ENCODE measurements around the gene OGFOD2.

OGFOD2 gene

GRCh38 chr12:122951406-122951805, 23.6 kb upstream of the OGFOD2 start:
- no peak overlapping the region for H3K4me3 ChIP-seq (ENCODE audit: low read depth, low read length, poor library complexity, severe bottlenecking)
- H3K4me1 ChIP-seq (ENCODE audit: insufficient read depth, low read length, severe bottlenecking), result no peaks in the 10 kb centered on the region
- no peak overlapping the region for H3K9ac ChIP-seq (ENCODE audit: low read length)
- H3K9me2 ChIP-seq (ENCODE audit: low read depth, low read length), result no peaks in the 10 kb centered on the region
- peaks cover 6% of the 10 kb centered on the region; the same call in 1 of the 2 replicates for H3K27me3 ChIP-seq (ENCODE audit: insufficient read depth, low read length)
- H3K27ac ChIP-seq (ENCODE audit: low read depth, low read length, poor library complexity, severe bottlenecking), result no peak overlapping the region
- H3K4me2 ChIP-seq (ENCODE audit: low read length), result no peak overlapping the region
- H3K9me3 ChIP-seq (ENCODE audit: low read length), result no peaks in the 10 kb centered on the region
- no peak overlapping the region for H2AFZ ChIP-seq (ENCODE audit: low read length)
- H3K36me3 ChIP-seq (ENCODE audit: insufficient read depth, low read length), result no peaks in the 10 kb centered on the region
- H3F3A ChIP-seq (ENCODE audit: insufficient read depth, low read length), result no peaks in the 10 kb centered on the region
- H3K79me2 ChIP-seq (ENCODE audit: insufficient read depth, low read length), result no peaks in the 10 kb centered on the region
- no peaks in the 10 kb centered on the region for H4K20me1 ChIP-seq (ENCODE audit: insufficient read depth, low read length)
- TF ChIP-seq EZH2 (IDR thresholded peaks at IDR 0.05; ENCODE audit: borderline replicate concordance, low read length), result no peak
- no peak for TF ChIP-seq CTCF (IDR thresholded peaks at IDR 0.05; ENCODE audit: low read length)

GRCh38 chr12:122951979-122952892, 22.8 kb upstream of the OGFOD2 start:
- Histone ChIP-seq H3K79me2 (ENCODE audit: insufficient read depth, low read length) (no peaks in the 10 kb centered on the region), H3K9me2 (ENCODE audit: low read depth, low read length) (no peaks in the 10 kb centered on the region), H3K27me3 (ENCODE audit: insufficient read depth, low read length) (peaks cover 6% of the 10 kb centered on the region; the same call in 1 of the 2 replicates), H3K4me3 (ENCODE audit: low read depth, low read length, poor library complexity, severe bottlenecking) (no peak overlapping the region), H3K36me3 (ENCODE audit: insufficient read depth, low read length) (no peaks in the 10 kb centered on the region), H3K9me3 (ENCODE audit: low read length) (no peaks in the 10 kb centered on the region), H3K27ac (ENCODE audit: low read depth, low read length, poor library complexity, severe bottlenecking) (no peak overlapping the region), H3F3A (ENCODE audit: insufficient read depth, low read length) (no peaks in the 10 kb centered on the region), H3K4me1 (ENCODE audit: insufficient read depth, low read length, severe bottlenecking) (no peaks in the 10 kb centered on the region), H3K9ac (ENCODE audit: low read length) (no peak overlapping the region), H4K20me1 (ENCODE audit: insufficient read depth, low read length) (no peaks in the 10 kb centered on the region), H2AFZ (ENCODE audit: low read length) (no peak overlapping the region), H3K4me2 (ENCODE audit: low read length) (no peak overlapping the region)
- no peak for TF ChIP-seq EZH2 (IDR thresholded peaks at IDR 0.05; ENCODE audit: borderline replicate concordance, low read length)
- TF ChIP-seq CTCF (IDR thresholded peaks at IDR 0.05; ENCODE audit: low read length), result peak; percentile 95

DNA sequence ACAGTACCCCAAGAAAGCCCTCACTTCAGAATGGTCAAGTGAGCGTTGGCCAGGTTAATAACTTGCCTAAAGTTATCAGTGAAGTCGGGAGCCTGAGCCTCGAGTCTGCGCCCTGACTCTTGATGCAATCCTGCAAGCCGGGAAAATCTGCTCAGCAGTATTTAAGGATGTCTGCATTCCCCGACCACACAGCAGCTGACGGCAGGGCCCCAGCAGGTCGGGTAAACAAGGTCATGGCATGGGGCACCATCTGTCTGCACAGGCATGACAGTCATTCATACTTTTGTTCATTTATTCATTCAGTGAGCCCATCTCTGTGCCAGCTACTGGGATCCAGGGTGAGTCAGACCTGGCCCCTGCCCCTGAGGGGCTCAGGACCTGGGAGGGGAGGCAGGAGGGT, 19.9 kb upstream of the OGFOD2 start:
- no peaks in the 10 kb centered on the region for H3K79me2 ChIP-seq (ENCODE audit: insufficient read depth, low read length)
- H3K27me3 ChIP-seq (ENCODE audit: insufficient read depth, low read length), result peaks cover 6% of the 10 kb centered on the region; the same call in 1 of the 2 replicates
- H3K4me1 ChIP-seq (ENCODE audit: insufficient read depth, low read length, severe bottlenecking), result no peaks in the 10 kb centered on the region
- no peak overlapping the region for H2AFZ ChIP-seq (ENCODE audit: low read length)
- H3K9ac ChIP-seq (ENCODE audit: low read length), result no peak overlapping the region
- no peak overlapping the region for H3K27ac ChIP-seq (ENCODE audit: low read depth, low read length, poor library complexity, severe bottlenecking)
- H3K36me3 ChIP-seq (ENCODE audit: insufficient read depth, low read length), result no peaks in the 10 kb centered on the region
- H3F3A ChIP-seq (ENCODE audit: insufficient read depth, low read length), result no peaks in the 10 kb centered on the region
- TF ChIP-seq EZH2 (IDR thresholded peaks at IDR 0.05; ENCODE audit: borderline replicate concordance, low read length) (no peak), CTCF (IDR thresholded peaks at IDR 0.05; ENCODE audit: low read length) (no peak)
- no peaks in the 10 kb centered on the region for H3K9me3 ChIP-seq (ENCODE audit: low read length)
- H4K20me1 ChIP-seq (ENCODE audit: insufficient read depth, low read length), result no peaks in the 10 kb centered on the region
- H3K9me2 ChIP-seq (ENCODE audit: low read depth, low read length), result no peaks in the 10 kb centered on the region
- no peak overlapping the region for H3K4me3 ChIP-seq (ENCODE audit: low read depth, low read length, poor library complexity, severe bottlenecking)
- H3K4me2 ChIP-seq (ENCODE audit: low read length), result no peak overlapping the region
